Measurements from ENCODE around the gene ISCA2. TPM values are rescaled to one million over a fixed set of nuclear protein-coding genes. Genes with fewer than 3 reads are reported as not detected.

ISCA2 gene
- total and polyA plus RNA-seq, 2 donors (not counting 1 experiment from before 2014, with no cell fraction given) = 14.1 to 28.3 TPM

DNA sequence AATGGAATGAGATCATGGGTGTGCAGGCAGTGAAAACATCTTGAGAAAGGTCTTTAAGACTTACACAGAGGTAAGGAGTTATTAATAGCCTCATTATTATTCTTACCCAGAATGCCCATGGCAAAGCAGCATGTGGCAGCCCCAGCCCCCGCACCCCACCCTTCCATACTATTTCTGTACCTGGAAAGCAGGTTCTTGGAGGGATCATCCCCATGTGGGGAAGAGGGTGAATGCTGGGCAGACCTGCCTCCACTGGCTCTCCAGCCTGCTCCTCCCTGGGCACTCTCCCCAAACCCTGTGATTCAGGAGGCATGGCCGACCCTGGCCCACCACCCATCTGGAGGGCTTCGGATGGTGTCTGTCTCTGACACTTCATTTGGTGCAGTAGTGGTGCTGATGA, 28.8 kb upstream of the ISCA2 start:
- Mint-ChIP-seq H3K4me3 (no peak overlapping the region), H3K27me3 (peaks cover 18% of the 10 kb centered on the region), H3K9me3 (ENCODE audit: insufficient read depth) (no peaks in the 10 kb centered on the region), H3K4me1 (no peaks in the 10 kb centered on the region), H3K27ac (no peak overlapping the region)
- POLR2A ChIA-PET = no interaction called here
- Histone ChIP-seq H3K4me3 (ENCODE audit: control extremely low read depth in 1 of 5, extremely low read depth in 1 of 5, insufficient read depth in 1 of 5, low read depth in 2 of 5, low read length in 4 of 5) (no peak overlapping the region), H3K4me1 (ENCODE audit: control insufficient read depth in 2 of 2, insufficient read depth in 2 of 2, low read length in 2 of 2) (no peaks in the 10 kb centered on the region), H4K20me1 (ENCODE audit: control insufficient read depth, insufficient read depth, low read length, poor library complexity, severe bottlenecking) (no peaks in the 10 kb centered on the region), H3K36me3 (replicated peaks in 1 of 2; ENCODE audit: control extremely low read depth in 1 of 2, control insufficient read depth in 1 of 2, extremely low read depth in 1 of 2, insufficient read depth in 2 of 2, low read length in 1 of 2) (no peaks in the 10 kb centered on the region), H3K27ac (ENCODE audit: low read length in 2 of 2) (no peak overlapping the region), H3K27me3 (replicated peaks in 1 of 4; ENCODE audit: control extremely low read depth in 1 of 4, control insufficient read depth in 3 of 4, insufficient read depth in 4 of 4, low read length in 3 of 4) (no peaks in the 10 kb centered on the region), H3K9me3 (ENCODE audit: control extremely low read depth in 1 of 3, control insufficient read depth in 2 of 3, insufficient read depth in 1 of 3, low read length in 2 of 3) (no peaks in the 10 kb centered on the region), H3K4me2 (replicated peaks; ENCODE audit: low read depth, low read length, poor library complexity, severe bottlenecking) (no peak overlapping the region), H2AFZ (ENCODE audit: insufficient read depth, low read depth, low read length, poor library complexity, severe bottlenecking) (no peak overlapping the region), H3K79me2 (ENCODE audit: control insufficient read depth, insufficient read depth, low read length) (no peaks in the 10 kb centered on the region), H3K9ac (ENCODE audit: low read length) (no peak overlapping the region)
- ATAC-seq (ENCODE audit: low read depth) (no peak), DNase-seq (no peak)
- CTCF ChIA-PET = no interaction called here
- WGBS (ENCODE audit: insufficient coverage) = no CpG with 5 or more reads among the region's 3 CpGs
- intact Hi-C loops (cut with micrococcal nuclease) = no loop called here
- TF ChIP-seq, protein P1, sequence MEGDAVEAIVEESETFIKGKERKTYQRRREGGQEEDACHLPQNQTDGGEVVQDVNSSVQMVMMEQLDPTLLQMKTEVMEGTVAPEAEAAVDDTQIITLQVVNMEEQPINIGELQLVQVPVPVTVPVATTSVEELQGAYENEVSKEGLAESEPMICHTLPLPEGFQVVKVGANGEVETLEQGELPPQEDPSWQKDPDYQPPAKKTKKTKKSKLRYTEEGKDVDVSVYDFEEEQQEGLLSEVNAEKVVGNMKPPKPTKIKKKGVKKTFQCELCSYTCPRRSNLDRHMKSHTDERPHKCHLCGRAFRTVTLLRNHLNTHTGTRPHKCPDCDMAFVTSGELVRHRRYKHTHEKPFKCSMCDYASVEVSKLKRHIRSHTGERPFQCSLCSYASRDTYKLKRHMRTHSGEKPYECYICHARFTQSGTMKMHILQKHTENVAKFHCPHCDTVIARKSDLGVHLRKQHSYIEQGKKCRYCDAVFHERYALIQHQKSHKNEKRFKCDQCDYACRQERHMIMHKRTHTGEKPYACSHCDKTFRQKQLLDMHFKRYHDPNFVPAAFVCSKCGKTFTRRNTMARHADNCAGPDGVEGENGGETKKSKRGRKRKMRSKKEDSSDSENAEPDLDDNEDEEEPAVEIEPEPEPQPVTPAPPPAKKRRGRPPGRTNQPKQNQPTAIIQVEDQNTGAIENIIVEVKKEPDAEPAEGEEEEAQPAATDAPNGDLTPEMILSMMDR (IDR thresholded peaks at IDR 0.05) = no peak
- no peak for TF ChIP-seq EZH2 (IDR thresholded peaks at IDR 0.05; ENCODE audit: borderline replicate concordance, insufficient read depth, low read depth, low read length, poor library complexity, severe bottlenecking)

DNA sequence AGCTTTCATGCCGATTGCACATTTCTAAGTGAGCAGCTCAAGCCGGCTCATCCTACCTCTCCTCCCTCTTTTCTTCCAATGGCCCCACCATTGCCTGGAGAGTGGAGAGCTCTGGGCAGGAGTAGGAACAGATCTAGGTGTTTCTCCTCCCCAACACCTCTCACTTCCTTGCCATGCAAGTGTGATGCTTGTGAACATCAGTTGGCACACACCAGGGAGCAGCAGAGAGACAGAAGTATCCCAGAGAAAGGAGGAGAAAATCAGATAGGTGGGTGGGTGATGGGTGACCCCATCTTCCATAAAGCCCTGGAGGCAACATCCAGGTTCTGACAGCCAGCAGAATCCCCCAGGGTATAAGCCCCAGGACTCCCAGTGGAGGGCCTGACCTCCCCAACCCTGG, 28.2 kb upstream of the ISCA2 start:
- intact Hi-C loops (cut with micrococcal nuclease) = no loop called here
- 100% methylated on average over 1 of the region's 2 CpGs for WGBS (ENCODE audit: insufficient coverage)
- Histone ChIP-seq H3K9ac (ENCODE audit: low read length) (no peak overlapping the region), H3K4me2 (replicated peaks; ENCODE audit: low read depth, low read length, poor library complexity, severe bottlenecking) (no peak overlapping the region), H3K36me3 (replicated peaks in 1 of 2; ENCODE audit: control extremely low read depth in 1 of 2, control insufficient read depth in 1 of 2, extremely low read depth in 1 of 2, insufficient read depth in 2 of 2, low read length in 1 of 2) (no peaks in the 10 kb centered on the region), H3K9me3 (ENCODE audit: control extremely low read depth in 1 of 3, control insufficient read depth in 2 of 3, insufficient read depth in 1 of 3, low read length in 2 of 3) (no peaks in the 10 kb centered on the region), H3K27me3 (replicated peaks in 1 of 4; ENCODE audit: control extremely low read depth in 1 of 4, control insufficient read depth in 3 of 4, insufficient read depth in 4 of 4, low read length in 3 of 4) (no peaks in the 10 kb centered on the region), H3K79me2 (ENCODE audit: control insufficient read depth, insufficient read depth, low read length) (no peaks in the 10 kb centered on the region), H4K20me1 (ENCODE audit: control insufficient read depth, insufficient read depth, low read length, poor library complexity, severe bottlenecking) (no peaks in the 10 kb centered on the region), H2AFZ (ENCODE audit: insufficient read depth, low read depth, low read length, poor library complexity, severe bottlenecking) (no peak overlapping the region), H3K27ac (ENCODE audit: low read length in 2 of 2) (no peak overlapping the region), H3K4me3 (ENCODE audit: control extremely low read depth in 1 of 5, extremely low read depth in 1 of 5, insufficient read depth in 1 of 5, low read depth in 2 of 5, low read length in 4 of 5) (no peak overlapping the region), H3K4me1 (ENCODE audit: control insufficient read depth in 2 of 2, insufficient read depth in 2 of 2, low read length in 2 of 2) (no peaks in the 10 kb centered on the region)
- no peak for ATAC-seq (ENCODE audit: low read depth)
- DNase-seq = no peak
- no peak for TF ChIP-seq EZH2 (IDR thresholded peaks at IDR 0.05; ENCODE audit: borderline replicate concordance, insufficient read depth, low read depth, low read length, poor library complexity, severe bottlenecking)
- TF ChIP-seq, protein P1 (IDR thresholded peaks at IDR 0.05) = no peak
- Mint-ChIP-seq H3K27ac (no peak overlapping the region), H3K4me1 (no peaks in the 10 kb centered on the region), H3K9me3 (ENCODE audit: insufficient read depth) (no peaks in the 10 kb centered on the region), H3K4me3 (no peak overlapping the region), H3K27me3 (peaks cover 13% of the 10 kb centered on the region)
- CTCF ChIA-PET = no interaction called here
- POLR2A ChIA-PET = no interaction called here
